A673 (cell line): ENCODE results near the gene SNX33. TPM values are rescaled to one million over a fixed set of nuclear protein-coding genes. Genes with fewer than 3 reads are reported as not detected.
A peak's percentile ranks its signal among the peaks of the same experiment; 100 is the strongest.

ENCODE experiments used
- BruUV-seq: library from RNA; stranded (reverse); fragments of 400-500 nt; replicated peaks from 2 replicates; lab custom pipeline; 2021; lab: Mats Ljungman, UMichigan
- CTCF ChIA-PET: fragments of 300-600 bp; sonication (Branson Sonifier 250); formaldehyde crosslinking; loops from one replicate; lab custom pipeline; 2022; ENCODE audit warnings: antibody characterized with exemption; lab: Charles Lee
- POLR2A ChIA-PET: fragments of 300-600 bp; sonication (Branson Sonifier 250); formaldehyde crosslinking; loops from one replicate; lab custom pipeline; 2022; ENCODE audit warnings: antibody characterized with exemption; ENCODE audit not compliant: low non-redundant PET; lab: Charles Lee
- DNase-seq: peaks from one replicate; pipeline ENCODE4 v3.0.0-alpha.2; 2015; ENCODE audit warnings: low spot score
- H3K27ac ChIP-seq: fragments of 200-600 bp; sonication (generic); 2 replicates; pipeline ENCODE4 v1.5.1; 2016; ENCODE audit warnings: mixed run types, low read depth, mild to moderate bottlenecking, mixed read lengths, antibody characterized with exemption, low read length; ENCODE audit not compliant: poor library complexity, severe bottlenecking
- H3K27me3 ChIP-seq: fragments of 200-600 bp; sonication (generic); replicated peaks from 2 replicates; pipeline ENCODE4 v1.6.1; 2017; ENCODE audit warnings: mixed run types, low read depth, mild to moderate bottlenecking, mixed read lengths, antibody characterized with exemption, low read length; ENCODE audit not compliant: insufficient read depth, poor library complexity
- H3K36me3 ChIP-seq: fragments of 200-600 bp; sonication (generic); 2 replicates; pipeline ENCODE4 v1.6.1; 2016; ENCODE audit warnings: mixed run types, mild to moderate bottlenecking, mixed read lengths, antibody characterized with exemption, low read length; ENCODE audit not compliant: insufficient read depth, poor library complexity, severe bottlenecking
- H3K4me1 ChIP-seq: fragments of 200-600 bp; sonication (generic); 2 replicates; pipeline ENCODE4 v1.6.1; 2017; ENCODE audit warnings: mixed run types, mild to moderate bottlenecking, mixed read lengths, antibody characterized with exemption, low read length; ENCODE audit not compliant: insufficient read depth, poor library complexity, severe bottlenecking
- H3K4me3 ChIP-seq: fragments of 200-600 bp; sonication (generic); 2 replicates; pipeline ENCODE4 v1.5.1; 2016; ENCODE audit warnings: low read depth, mixed run types, mild to moderate bottlenecking, mixed read lengths, low read length; ENCODE audit not compliant: poor library complexity, severe bottlenecking
- H3K9me3 ChIP-seq: fragments of 200-600 bp; sonication (generic); 2 replicates; pipeline ENCODE4 v1.6.1; 2016; ENCODE audit warnings: mixed run types, low read depth, mild to moderate bottlenecking, mixed read lengths, antibody characterized with exemption, low read length; ENCODE audit not compliant: poor library complexity, severe bottlenecking
- CTCF ChIP-seq: fragments of 300-800, 200-600 bp; sonication (generic); conservative IDR thresholded peaks from 2 replicates; pipeline ENCODE4 v1.5.1; 2017; ENCODE audit warnings: low read depth, mild to moderate bottlenecking, antibody characterized with exemption, low read length, moderate library complexity, mixed read lengths
- EZH2 ChIP-seq: fragments of 200-600 bp; sonication (generic); IDR thresholded peaks from 2 replicates; pipeline ENCODE4 v1.6.1; 2017; ENCODE audit warnings: borderline replicate concordance, low read depth, mild to moderate bottlenecking, mixed read lengths, antibody characterized with exemption, low read length; ENCODE audit not compliant: poor library complexity, severe bottlenecking
- intact Hi-C: fragments of 100-400 bp; cut with micrococcal nuclease; formaldehyde crosslinking; loops from one replicate; pipeline ENCODE4 v1.10.0; 2022; ENCODE audit not compliant: unreplicated experiment
- total RNA-seq: library from RNA; stranded (reverse); gene quantifications from 2 replicates; pipeline ENCODE4 v1.2.3, GENCODE V29; 2021

SNX33 gene
- total RNA-seq, 1 experiment from 2014 or later: 3.4 TPM

GRCh38 chr15:75620058-75620820 is 27.5 kb upstream of the SNX33 start:
- BruUV-seq: no TSS peak
- peaks cover 20% of the 10 kb centered on the region for H3K4me1 ChIP-seq
- no peaks in the 10 kb centered on the region for H3K27me3 ChIP-seq
- peak overlapping the region; percentile 7 for H3K4me3 ChIP-seq
- ChIA-PET POLR2A (interaction anchor here (0.7 to 0.9 kb wide), 2 partner anchors 165 to 260 kb away, joined by 6 read pairs; no protein-coding TSS in a partner anchor), CTCF (interaction anchor here (0.6 to 1.7 kb wide), 4 partner anchors 18 to 169 kb away, joined by 3 to 14 read pairs (median 10); no protein-coding TSS in a partner anchor)
- no peaks in the 10 kb centered on the region for H3K9me3 ChIP-seq
- peaks cover 44% of the 10 kb centered on the region for H3K36me3 ChIP-seq
- peak overlapping the region; percentile 96 for H3K27ac ChIP-seq
- TF ChIP-seq EZH2 (no peak), CTCF (no peak)
- peak; percentile 73 for DNase-seq
- intact Hi-C loops: loop anchor here (10.0 kb wide), 1 partner anchor 115 kb away; no protein-coding TSS in a partner anchor

GRCh38 chr15:75620841-75621391 is 26.8 kb upstream of the SNX33 start:
- TF ChIP-seq CTCF: no peak
- no peak for TF ChIP-seq EZH2
- intact Hi-C loops: loop anchor here (10.0 kb wide), 1 partner anchor 116 kb away; no protein-coding TSS in a partner anchor
- ChIA-PET POLR2A (interaction anchor here (0.6 to 0.9 kb wide), 3 partner anchors 14 to 261 kb away, joined by 6 to 14 read pairs (median 6); no protein-coding TSS in a partner anchor), CTCF (interaction anchor here (0.6 to 1.7 kb wide), 3 partner anchors 17 to 170 kb away, joined by 5 to 14 read pairs (median 14); no protein-coding TSS in a partner anchor)
- H3K27ac ChIP-seq: peak overlapping the region; percentile 96
- peaks cover 40% of the 10 kb centered on the region for H3K36me3 ChIP-seq
- peak; percentile 60 for DNase-seq
- H3K4me3 ChIP-seq: peak overlapping the region; percentile 7
- BruUV-seq: no TSS peak
- no peaks in the 10 kb centered on the region for H3K9me3 ChIP-seq
- H3K4me1 ChIP-seq: peaks cover 20% of the 10 kb centered on the region
- no peaks in the 10 kb centered on the region for H3K27me3 ChIP-seq

GRCh38 chr15:75622505-75622904 is 25.2 kb upstream of the SNX33 start:
- Histone ChIP-seq H3K36me3 (peaks cover 25% of the 10 kb centered on the region), H3K9me3 (no peaks in the 10 kb centered on the region), H3K27ac (peak overlapping the region; percentile 66), H3K27me3 (no peaks in the 10 kb centered on the region), H3K4me1 (peaks cover 28% of the 10 kb centered on the region), H3K4me3 (no peak overlapping the region)
- TSS peak; percentile 14 for BruUV-seq
- no peak for TF ChIP-seq CTCF
- no peak for TF ChIP-seq EZH2
- ChIA-PET POLR2A (no interaction called here), CTCF (no interaction called here)
- DNase-seq: no peak
- intact Hi-C loops: loop anchor here (10.0 kb wide), 1 partner anchor 118 kb away; no protein-coding TSS in a partner anchor
